Ovary (tissue), 9 donors: ENCODE data around the gene ERMP1. TPM values are rescaled to one million over a fixed set of nuclear protein-coding genes. Genes with fewer than 3 reads are reported as not detected.

ENCODE experiments used
- DNase-seq, 5 donors: peaks; one replicate each; pipeline ENCODE4 v3.0.0-alpha.2; 2019 to 2020
- H3K27ac ChIP-seq, 2 donors: fragments of 200-600 bp; one replicate each; pipeline versions ENCODE4 v1.5.1 to v1.8.0; 2019 to 2022
- H3K27me3 ChIP-seq: fragments of 200-600 bp; one replicate; pipeline ENCODE4 v1.8.0; 2022
- H3K36me3 ChIP-seq: fragments of 200-600 bp; sonication (generic); one replicate; pipeline ENCODE4 v1.5.1; 2019
- H3K4me1 ChIP-seq: one replicate; pipeline ENCODE4 v1.8.1; 2013; ENCODE audit warnings: mild to moderate bottlenecking, moderate library complexity; ENCODE audit not compliant: insufficient read depth
- H3K4me3 ChIP-seq: fragments of 200-600 bp; sonication (generic); one replicate; pipeline ENCODE4 v1.5.1; 2017
- H3K9me3 ChIP-seq, 2 donors: fragments of 200-600 bp in 1 of 2; sonication (generic) in 1 of 2; one replicate each; pipeline versions ENCODE4 v1.5.1 to v1.8.1; 2013 to 2019; ENCODE audit warnings: mild to moderate bottlenecking in 1 of 2, moderate library complexity in 1 of 2
- CTCF ChIP-seq, 3 donors: fragments of 450-650 bp in 2 of 3; fragments of 200-600 bp in 1 of 3; IDR thresholded peaks; one replicate each; pipeline versions ENCODE4 v1.5.1 to v1.8.0; 2016 to 2022; ENCODE audit warnings: antibody characterized with exemption in 3 of 3, mild to moderate bottlenecking in 1 of 3
- EP300 ChIP-seq: sonication (generic); formaldehyde crosslinking; IDR thresholded peaks from one replicate; pipeline ENCODE4 v1.6.1; 2017; ENCODE audit warnings: antibody characterized with exemption
- POLR2A ChIP-seq: fragments of 450-650 bp; IDR thresholded peaks from one replicate; pipeline ENCODE4 v1.6.1; 2017; ENCODE audit warnings: antibody characterized with exemption, mild to moderate bottlenecking, moderate library complexity
- WGBS, 3 donors: extraction: QIAGEN DNeasy Blood & Tissue Kit in 1 of 3; methylation state at CpG; one replicate each; pipeline versions ENCODE4 v1.1.5 to v1.1.7; 2013 to 2017; 5-methylcytosine and 5-hydroxymethylcytosine counted together
- intact Hi-C, 4 donors: fragments of 100-400 bp; cut with DNase I; formaldehyde crosslinking; loops; one replicate each; pipeline versions ENCODE4 v1.11.0 to v1.15.1; 2022 to 2023
- polyA plus RNA-seq, 2 donors: library from polyadenylated mRNA; stranded (reverse); fragments of 200-250 nt in 1 of 2; fragments of 350-450 nt in 1 of 2; fragmentation: Illumina TruSeq in 1 of 2; extraction: RNeasy Lipid Tissue Mini Kit (QIAGEN cat#74804) in 1 of 2; gene quantifications; one replicate each; pipeline ENCODE4 v1.2.3, GENCODE V29; 2013 to 2014
- total RNA-seq, 7 donors: library from RNA; depleted of rRNA in 2 of 7; stranded (reverse); fragments of >200 nt in 2 of 7; fragmentation: NEBNext Ultra II Directional in 3 of 7; extraction: Animal tissue kit (Norgen Biotek cat#: 25700) in 3 of 7; gene quantifications; one replicate each; pipeline versions ENCODE4 v1.1.0 to v1.2.4, GENCODE V29; 2016 to 2023
- donor health status: DM: no; HTN: no; CAD: no; lungs with moderate emphysema.
- donor health status: DM: no; HTN: no; CAD: no.
- donor health status: Bipolar disorder and iron deficiency.
- donor health status: DM: yes; HTN: yes; CAD: no.
- donor health status: DM: no; HTN: no; CAD: no.
- donor health status: DM: yes; HTN: yes; CAD: no.

The ERMP1 gene
- total and polyA plus RNA-seq, 9 donors: 8.3 to 217 (median 14.8) TPM

DNA sequence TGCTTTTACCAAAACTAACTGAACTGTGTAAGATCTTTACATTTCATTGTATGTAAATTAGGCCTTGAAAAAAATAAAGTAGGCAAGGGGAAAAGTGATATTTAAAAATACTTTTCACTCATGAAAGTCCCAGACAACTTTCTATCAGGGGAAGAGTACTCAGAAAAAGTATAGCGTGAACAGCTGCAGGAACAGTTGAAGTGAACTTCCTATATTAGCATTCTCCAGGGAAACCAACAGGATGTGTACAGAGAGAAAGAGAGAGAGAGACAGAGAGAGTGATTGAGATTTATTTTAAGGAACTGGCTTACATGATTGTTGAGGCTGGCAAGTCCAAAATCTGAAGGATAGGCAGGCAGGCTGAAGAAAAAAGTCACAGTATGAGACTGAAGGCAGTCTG lies 42.0 kb downstream of the ERMP1 start:
- intact Hi-C loops: no loop called here
- no peak overlapping the region for H3K27ac ChIP-seq
- H3K27me3 ChIP-seq: no peaks in the 10 kb centered on the region
- no peak for DNase-seq
- H3K36me3 ChIP-seq: no peaks in the 10 kb centered on the region
- 79 to 93% (median 85%) methylated on average over 1 of the region's 1 CpG for WGBS, 3 donors
- no peak overlapping the region for H3K4me3 ChIP-seq
- TF ChIP-seq POLR2A (no peak), CTCF (IDR thresholded peaks at IDR 0.05) (no peak), EP300 (no peak)
- H3K4me1 ChIP-seq: no peaks in the 10 kb centered on the region
- H3K9me3 ChIP-seq: no peaks in the 10 kb centered on the region

DNA sequence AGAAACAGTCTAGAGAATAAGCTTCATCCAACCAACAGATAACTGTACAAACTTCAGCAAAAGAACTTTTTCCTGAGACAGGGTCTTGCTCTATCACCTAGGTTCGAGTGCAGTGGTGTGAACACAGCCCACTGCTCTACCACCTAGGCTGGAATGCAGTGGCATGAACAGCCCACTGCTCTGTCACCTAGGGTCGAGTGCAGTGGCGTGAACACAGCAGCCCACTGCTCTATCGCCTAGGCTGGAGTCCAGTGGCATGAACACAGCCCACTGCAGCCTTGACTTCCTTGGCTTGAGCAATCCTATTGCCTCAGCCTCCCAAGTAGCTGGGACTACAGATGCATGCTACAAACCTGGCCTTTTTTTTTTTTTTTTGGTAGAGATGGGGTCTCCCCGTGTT lies 43.4 kb downstream of the ERMP1 start:
- WGBS, 3 donors: 91 to 96% (median 95%) methylated on average over 5 of the region's 5 CpGs
- no peaks in the 10 kb centered on the region for H3K36me3 ChIP-seq

GRCh38 chr9:5787759-5788302 lies 45.1 kb downstream of the ERMP1 start:
- Histone ChIP-seq H3K27ac (no peak overlapping the region), H3K4me1 (no peaks in the 10 kb centered on the region), H3K4me3 (no peak overlapping the region), H3K27me3 (no peaks in the 10 kb centered on the region), H3K9me3 (no peaks in the 10 kb centered on the region), H3K36me3 (no peaks in the 10 kb centered on the region)
- intact Hi-C loops: loop anchor here in 1 of 4 donors (10.0 kb wide), 1 partner anchor 57 kb away; no protein-coding TSS in a partner anchor
- TF ChIP-seq CTCF (IDR thresholded peaks at IDR 0.05) (no peak), POLR2A (no peak), EP300 (no peak)
- 85 to 92% (median 91%) methylated on average over 2 of the region's 2 CpGs for WGBS, 3 donors
- DNase-seq: no peak

More for the DNA sequence above, 43.4 kb downstream of the ERMP1 start:
- H3K9me3 ChIP-seq: no peaks in the 10 kb centered on the region
- no peaks in the 10 kb centered on the region for H3K4me1 ChIP-seq
- intact Hi-C loops: loop anchor here in 1 of 4 donors (10.0 kb wide), 1 partner anchor 55 kb away; no protein-coding TSS in a partner anchor
- no peak overlapping the region for H3K4me3 ChIP-seq
- TF ChIP-seq POLR2A (no peak), CTCF (IDR thresholded peaks at IDR 0.05) (no peak), EP300 (no peak)
- H3K27me3 ChIP-seq: no peaks in the 10 kb centered on the region
- DNase-seq: no peak
- H3K27ac ChIP-seq: no peak overlapping the region

DNA sequence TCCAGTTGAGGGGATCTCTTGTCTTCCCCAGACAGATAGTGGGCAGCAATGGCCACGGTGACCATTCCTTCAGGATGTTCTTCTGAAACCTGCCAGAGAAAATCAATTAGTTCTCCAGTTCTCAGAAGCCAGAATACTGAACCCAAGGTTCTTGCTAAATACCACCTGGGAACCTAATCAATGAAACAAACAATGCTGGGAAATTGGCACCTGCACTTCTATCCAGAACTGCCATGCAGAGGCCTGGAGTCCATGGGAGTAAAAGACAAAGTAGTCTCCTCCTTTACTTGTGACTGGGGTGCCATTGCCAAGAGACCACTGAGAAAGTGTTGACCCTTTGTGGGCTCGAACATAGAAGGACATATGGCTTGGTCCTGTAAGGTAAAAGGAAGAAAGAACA lies 45.7 kb downstream of the ERMP1 start:
- H3K27ac ChIP-seq: no peak overlapping the region
- H3K36me3 ChIP-seq: no peaks in the 10 kb centered on the region
- WGBS, 3 donors: 94 to 99% (median 95%) methylated on average over 2 of the region's 2 CpGs
- no peak overlapping the region for H3K4me3 ChIP-seq
- DNase-seq: no peak
- H3K9me3 ChIP-seq: no peaks in the 10 kb centered on the region
- no peaks in the 10 kb centered on the region for H3K4me1 ChIP-seq
- no peaks in the 10 kb centered on the region for H3K27me3 ChIP-seq
- intact Hi-C loops: loop anchor here in 1 of 4 donors (10.0 kb wide), 1 partner anchor 58 kb away; no protein-coding TSS in a partner anchor
- TF ChIP-seq POLR2A: no peak
- no peak for TF ChIP-seq CTCF (IDR thresholded peaks at IDR 0.05)
- no peak for TF ChIP-seq EP300
